NCI-H187 (cell line): Measurements from ENCODE around the gene KIF21A.

Source experiments
- DNase-seq, 2 experiments: peaks; one replicate each; lab custom pipeline; 2025; lab: John Stamatoyannopoulos, UW

KIF21A gene

GRCh38 chr12:39435531-39435930 lies 7.4 kb downstream of the KIF21A start:
- DNase-seq, result no peak

- no peak for DNase-seq
These were observed 11.1 kb downstream of the KIF21A start for GRCh38 chr12:39431797-39432196.

- no peak for DNase-seq
These were observed 11.7 kb downstream of the KIF21A start for GRCh38 chr12:39431002-39431796.

- no peak for DNase-seq
These were observed 13.1 kb downstream of the KIF21A start for GRCh38 chr12:39429809-39430208.

GRCh38 chr12:39427360-39427808 lies 15.5 kb downstream of the KIF21A start:
- DNase-seq, result no peak

- no peak for DNase-seq
These were observed 16.2 kb downstream of the KIF21A start for GRCh38 chr12:39426636-39427240.

GRCh38 chr12:39420043-39420442 lies 22.9 kb downstream of the KIF21A start:
- DNase-seq, result no peak

- DNase-seq, result no peak
These were observed 23.4 kb downstream of the KIF21A start for GRCh38 chr12:39419471-39419870.

GRCh38 chr12:39417916-39418315 lies 25.0 kb downstream of the KIF21A start:
- DNase-seq, result no peak

GRCh38 chr12:39413836-39414771 lies 28.8 kb downstream of the KIF21A start:
- DNase-seq, result no peak

- no peak for DNase-seq
These were observed 30.7 kb downstream of the KIF21A start for GRCh38 chr12:39412210-39412609.

GRCh38 chr12:39406262-39406661 lies 36.7 kb downstream of the KIF21A start:
- no peak for DNase-seq

- DNase-seq, result no peak
These were observed 37.3 kb downstream of the KIF21A start for GRCh38 chr12:39405580-39405979.

- DNase-seq, result no peak
These were observed 38.9 kb downstream of the KIF21A start for GRCh38 chr12:39404000-39404399.

GRCh38 chr12:39403376-39403775 lies 39.5 kb downstream of the KIF21A start:
- no peak for DNase-seq

- no peak for DNase-seq
These were observed 40.0 kb downstream of the KIF21A start for GRCh38 chr12:39402922-39403321.

GRCh38 chr12:39401459-39401858 lies 41.5 kb downstream of the KIF21A start:
- no peak for DNase-seq

GRCh38 chr12:39395866-39396265 lies 47.1 kb downstream of the KIF21A start:
- no peak for DNase-seq

GRCh38 chr12:39393890-39394289 lies 49.0 kb downstream of the KIF21A start:
- no peak for DNase-seq

GRCh38 chr12:39393179-39393578 lies 49.7 kb downstream of the KIF21A start:
- DNase-seq, result no peak

- DNase-seq, result no peak
These were observed 50.6 kb downstream of the KIF21A start for GRCh38 chr12:39392154-39392925.

- no peak for DNase-seq
These were observed 52.2 kb downstream of the KIF21A start for GRCh38 chr12:39390752-39391151.
